Fibroblast of villous mesenchyme (primary cell): ENCODE data around the gene ISG20L2. TPM values are rescaled to one million over a fixed set of nuclear protein-coding genes. Genes with fewer than 3 reads are reported as not detected.

Experiments
- DNase-seq: peaks from one replicate; pipeline ENCODE4 v3.0.0-alpha.2; 2010; ENCODE audit warnings: low read depth
- H3K4me3 ChIP-seq: 2 replicates; pipeline ENCODE4 v1.5.1; 2011; ENCODE audit warnings: low read depth, mild to moderate bottlenecking, low read length
- total RNA-seq: library from RNA; depleted of rRNA; stranded (reverse); fragments of >200 nt; gene quantifications from 2 replicates; pipeline ENCODE4 v1.2.3, GENCODE V29; 2012
- TF ChIP-seq, protein P1 (sequence below): IDR thresholded peaks from 2 replicates; pipeline ENCODE4 v1.5.1; 2012; ENCODE audit warnings: low read depth, mild to moderate bottlenecking, low read length; ENCODE audit not compliant: insufficient read depth

ISG20L2 gene
- total RNA-seq, 1 donor, result 22.9 TPM

GRCh38 chr1:156725683-156726280, 2.8 kb downstream of the ISG20L2 start:
- DNase-seq, result peak; percentile 91
- H3K4me3 ChIP-seq, result peak overlapping the region; percentile 99
- TF ChIP-seq, protein P1, sequence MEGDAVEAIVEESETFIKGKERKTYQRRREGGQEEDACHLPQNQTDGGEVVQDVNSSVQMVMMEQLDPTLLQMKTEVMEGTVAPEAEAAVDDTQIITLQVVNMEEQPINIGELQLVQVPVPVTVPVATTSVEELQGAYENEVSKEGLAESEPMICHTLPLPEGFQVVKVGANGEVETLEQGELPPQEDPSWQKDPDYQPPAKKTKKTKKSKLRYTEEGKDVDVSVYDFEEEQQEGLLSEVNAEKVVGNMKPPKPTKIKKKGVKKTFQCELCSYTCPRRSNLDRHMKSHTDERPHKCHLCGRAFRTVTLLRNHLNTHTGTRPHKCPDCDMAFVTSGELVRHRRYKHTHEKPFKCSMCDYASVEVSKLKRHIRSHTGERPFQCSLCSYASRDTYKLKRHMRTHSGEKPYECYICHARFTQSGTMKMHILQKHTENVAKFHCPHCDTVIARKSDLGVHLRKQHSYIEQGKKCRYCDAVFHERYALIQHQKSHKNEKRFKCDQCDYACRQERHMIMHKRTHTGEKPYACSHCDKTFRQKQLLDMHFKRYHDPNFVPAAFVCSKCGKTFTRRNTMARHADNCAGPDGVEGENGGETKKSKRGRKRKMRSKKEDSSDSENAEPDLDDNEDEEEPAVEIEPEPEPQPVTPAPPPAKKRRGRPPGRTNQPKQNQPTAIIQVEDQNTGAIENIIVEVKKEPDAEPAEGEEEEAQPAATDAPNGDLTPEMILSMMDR, result peak; percentile 94

GRCh38 chr1:156721535-156721934, 7.0 kb downstream of the ISG20L2 start:
- TF ChIP-seq, protein P1, result no peak
- DNase-seq, result no peak
- no peak overlapping the region for H3K4me3 ChIP-seq

- no peak for DNase-seq
- TF ChIP-seq, protein P1, result no peak
Observed at GRCh38 chr1:156721131-156721530, 7.4 kb downstream of the ISG20L2 start.

GRCh38 chr1:156717351-156717750, 11.2 kb downstream of the ISG20L2 start:
- H3K4me3 ChIP-seq, result no peak overlapping the region
- DNase-seq, result no peak
- TF ChIP-seq, protein P1, result no peak

More at GRCh38 chr1:156721131-156721530, 7.4 kb downstream of the ISG20L2 start:
- no peak overlapping the region for H3K4me3 ChIP-seq

GRCh38 chr1:156714830-156715229, 13.7 kb downstream of the ISG20L2 start:
- no peak for DNase-seq
- no peak overlapping the region for H3K4me3 ChIP-seq
- TF ChIP-seq, protein P1, result no peak

DNA sequence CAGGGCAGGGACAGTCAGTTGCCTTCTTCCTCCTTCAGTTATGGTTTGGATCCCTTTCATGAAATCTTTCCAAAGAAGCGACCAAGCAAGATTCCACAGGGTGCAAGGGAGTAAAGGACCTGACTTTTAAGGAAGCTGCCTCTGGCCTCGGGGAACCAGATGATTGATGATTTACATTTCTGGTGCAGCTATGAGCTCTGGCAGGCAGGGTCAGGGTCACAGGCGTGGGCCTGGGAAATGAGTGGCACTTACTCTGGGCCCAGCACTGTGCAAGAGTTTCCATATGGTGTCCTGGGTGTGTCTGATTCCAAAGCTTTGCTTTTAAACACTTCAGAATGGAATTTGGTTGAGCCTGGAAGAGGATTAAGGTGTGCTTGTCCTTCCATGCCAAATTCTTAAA, 15.9 kb downstream of the ISG20L2 start:
- TF ChIP-seq, protein P1, result no peak
- peak; percentile 64 for DNase-seq
- no peak overlapping the region for H3K4me3 ChIP-seq
